GM18498 (cell line): ENCODE measurements around the gene CLPSL2.

Experiments used
- ATAC-seq: cut with Tn5 transposase; IDR thresholded peaks from one replicate; pipeline ENCODE4 v1.9.1; 2021; ENCODE audit warnings: mild to moderate bottlenecking, moderate library complexity; ENCODE audit not compliant: unreplicated experiment

CLPSL2 gene

DNA sequence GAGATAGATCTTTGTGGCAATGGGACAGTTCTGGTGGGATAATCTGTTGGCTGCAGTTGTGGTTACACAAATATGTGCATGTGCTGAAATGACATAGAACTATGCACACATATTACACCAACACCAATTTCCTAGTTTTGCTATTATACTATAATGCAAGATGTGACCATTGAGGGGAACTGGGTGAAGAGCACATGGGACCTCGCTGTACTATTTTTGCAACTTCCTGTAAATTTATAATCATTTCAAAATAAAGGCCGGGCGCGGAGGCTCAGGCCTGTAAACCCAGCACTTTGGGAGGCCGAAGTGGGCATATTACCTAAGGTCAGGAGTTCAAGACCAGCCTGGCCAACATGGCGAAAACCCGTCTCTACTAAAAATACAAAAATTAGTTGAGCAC is 30.9 kb upstream of the CLPSL2 start:
- ATAC-seq = no peak

- no peak for ATAC-seq
Observed at GRCh38 chr6:35746516-35746915, 29.9 kb upstream of the CLPSL2 start.

DNA sequence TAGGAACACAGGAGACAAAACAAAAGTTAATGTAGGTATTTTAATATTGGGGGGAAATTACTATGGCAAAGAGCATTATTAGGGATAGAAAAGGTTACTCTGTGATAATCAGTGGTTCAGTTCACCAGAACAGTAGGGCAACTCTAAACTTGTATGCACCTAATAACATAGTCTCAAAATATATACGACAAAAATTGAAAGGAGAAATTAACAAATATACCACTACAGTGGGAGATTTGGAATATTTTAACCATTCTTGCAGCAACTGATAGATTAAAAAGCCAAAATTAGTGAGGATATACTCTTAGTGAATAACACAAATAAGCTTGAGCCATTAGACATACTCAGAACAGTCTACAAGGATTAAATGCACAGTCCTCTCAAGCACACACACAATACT is 28.5 kb upstream of the CLPSL2 start:
- no peak for ATAC-seq

DNA sequence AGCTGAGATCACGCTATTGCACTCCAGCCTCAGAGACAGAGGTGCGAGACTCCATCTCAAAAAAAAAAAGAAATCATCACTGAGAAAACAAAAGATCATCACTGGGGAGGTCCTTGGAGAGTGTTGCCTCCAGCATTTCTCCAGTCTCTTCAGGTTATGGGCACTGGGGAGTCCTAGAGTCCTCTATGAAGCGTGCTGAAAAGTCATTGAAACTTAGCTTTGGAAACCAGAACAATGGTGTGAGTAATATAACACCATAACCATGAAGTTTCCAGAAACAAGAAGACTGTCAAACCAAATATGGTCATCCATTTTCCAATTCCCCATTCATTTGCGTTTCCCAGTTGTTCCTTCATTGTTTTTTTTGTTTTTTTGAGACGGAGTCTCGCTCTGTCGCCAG is 25.8 kb upstream of the CLPSL2 start:
- no peak for ATAC-seq

- no peak for ATAC-seq
Observed at GRCh38 chr6:35751594-35751993, 24.8 kb upstream of the CLPSL2 start.

DNA sequence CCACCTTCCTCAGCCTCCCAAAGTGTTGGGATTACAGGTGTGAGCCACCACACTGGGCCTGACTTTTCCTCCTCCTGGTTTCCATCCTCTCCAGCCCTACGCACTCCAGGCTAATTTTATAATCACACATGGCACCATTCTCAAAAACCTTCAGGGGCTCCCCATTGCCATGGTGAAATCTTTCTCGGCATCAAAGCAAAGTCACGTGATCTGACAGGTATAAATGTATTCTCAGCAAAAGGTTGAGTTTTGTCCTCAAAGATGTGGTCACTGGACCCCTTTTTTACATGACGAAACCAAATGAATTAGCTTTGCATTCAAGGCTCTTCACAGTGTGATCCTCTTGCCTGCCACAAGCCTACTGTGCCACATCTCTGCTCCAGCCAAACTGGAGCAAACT is 24.1 kb upstream of the CLPSL2 start:
- no peak for ATAC-seq

DNA sequence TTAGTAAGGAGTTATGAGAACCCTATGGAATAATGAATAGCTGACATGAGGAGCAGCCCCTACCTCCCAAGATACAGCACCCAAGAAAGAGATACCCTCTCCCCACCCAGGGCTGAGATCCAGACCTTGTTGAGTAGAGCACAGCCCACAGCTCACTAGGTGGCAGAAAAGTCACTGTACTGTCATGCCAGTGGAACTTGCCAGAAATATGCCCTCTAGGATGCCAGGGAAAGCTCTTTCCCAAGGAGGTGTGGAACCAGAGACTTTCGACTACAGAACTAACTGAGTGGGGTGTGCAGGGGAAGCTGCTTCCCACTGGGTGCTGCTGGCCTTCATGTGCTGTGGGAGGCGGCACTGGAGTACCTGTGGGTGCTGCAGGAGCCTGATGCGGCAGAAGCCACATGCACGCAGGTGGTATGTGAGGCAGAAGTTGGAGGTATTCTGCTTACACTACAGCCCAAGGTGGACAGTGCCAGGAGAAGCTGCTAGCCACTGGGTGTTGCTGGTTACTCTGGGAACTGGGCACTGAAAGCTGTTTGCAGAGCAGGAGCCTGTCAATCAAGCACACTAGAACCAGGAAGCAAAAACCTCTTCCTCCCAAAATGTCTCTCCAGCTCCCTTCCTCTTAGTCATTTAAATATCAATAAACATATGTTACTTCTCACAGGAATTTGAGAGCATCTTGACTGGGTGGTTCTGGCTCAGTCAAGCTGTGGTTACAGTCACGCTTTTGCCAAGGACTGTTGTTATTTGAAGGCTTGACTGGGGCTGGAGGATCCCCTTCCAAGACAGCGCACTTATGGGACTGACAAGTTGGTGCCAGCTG is 21.7 kb upstream of the CLPSL2 start:
- no peak for ATAC-seq

DNA sequence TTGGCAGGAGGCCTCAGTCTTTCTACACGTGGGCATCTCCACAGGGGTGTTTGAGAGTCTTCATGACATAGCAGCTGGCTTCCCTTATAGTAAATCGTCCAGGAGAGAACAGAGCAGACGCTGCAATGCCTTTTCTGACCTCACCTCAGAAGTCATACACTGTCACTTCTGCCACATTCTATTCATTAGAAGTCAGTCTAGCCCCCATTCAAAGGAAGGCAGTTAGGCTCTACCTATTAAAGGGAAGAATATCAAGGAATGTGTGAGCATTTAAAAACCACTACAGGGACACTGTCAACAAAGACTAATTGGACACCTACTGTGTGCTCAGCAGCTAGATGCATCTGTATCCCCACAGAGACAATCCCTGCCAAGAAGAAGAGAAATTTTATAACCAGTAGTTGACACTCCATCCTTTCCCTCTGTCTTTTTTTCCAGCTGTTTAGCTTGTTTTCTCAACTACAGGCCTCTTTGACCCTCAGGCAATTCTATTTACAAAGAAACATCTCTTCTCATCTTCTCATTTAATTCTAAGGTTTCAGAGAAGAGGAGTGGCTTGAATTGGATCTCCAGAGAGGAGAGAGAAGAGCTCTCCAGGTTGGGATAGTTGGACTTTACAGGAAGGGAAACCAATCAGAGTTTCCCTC is 21.0 kb upstream of the CLPSL2 start:
- ATAC-seq = no peak

DNA sequence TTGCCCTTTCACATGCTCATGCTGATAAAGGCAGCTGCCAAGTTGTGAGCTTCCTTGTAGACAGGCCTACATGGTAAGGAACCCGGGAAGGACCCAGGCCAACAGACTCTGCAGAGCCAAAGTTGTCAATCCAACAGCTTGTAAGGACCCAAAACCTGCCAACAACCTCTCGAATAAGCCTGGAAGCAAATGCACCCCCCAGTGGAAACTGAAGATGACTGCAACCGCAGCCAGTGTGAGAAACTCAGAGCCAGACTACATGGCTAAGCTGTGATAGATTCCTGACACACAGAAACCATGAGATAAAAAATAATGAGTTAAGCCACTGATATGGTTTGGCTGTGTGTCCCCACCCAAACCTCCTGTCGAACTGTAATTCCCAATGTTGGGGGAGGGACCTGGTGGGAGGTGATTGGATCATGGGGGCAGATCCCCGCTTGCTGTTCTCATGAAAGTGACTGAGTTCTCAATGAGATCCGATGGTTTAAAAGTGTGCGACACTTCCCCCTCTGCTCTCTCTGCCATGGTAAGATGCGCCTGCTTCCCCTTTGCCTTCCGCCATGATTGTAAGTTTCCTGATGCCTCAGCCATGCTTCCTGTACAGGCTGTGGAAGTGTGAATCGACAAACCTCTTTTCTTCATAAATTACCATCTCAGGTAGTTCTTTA is 18.8 kb upstream of the CLPSL2 start:
- no peak for ATAC-seq

GRCh38 chr6:35759426-35759825 is 17.0 kb upstream of the CLPSL2 start:
- no peak for ATAC-seq

GRCh38 chr6:35765739-35766138 is 10.7 kb upstream of the CLPSL2 start:
- ATAC-seq = no peak

GRCh38 chr6:35769211-35769610 is 7.2 kb upstream of the CLPSL2 start:
- ATAC-seq = no peak

- ATAC-seq = no peak
Observed at GRCh38 chr6:35771343-35771627, 5.1 kb upstream of the CLPSL2 start.

DNA sequence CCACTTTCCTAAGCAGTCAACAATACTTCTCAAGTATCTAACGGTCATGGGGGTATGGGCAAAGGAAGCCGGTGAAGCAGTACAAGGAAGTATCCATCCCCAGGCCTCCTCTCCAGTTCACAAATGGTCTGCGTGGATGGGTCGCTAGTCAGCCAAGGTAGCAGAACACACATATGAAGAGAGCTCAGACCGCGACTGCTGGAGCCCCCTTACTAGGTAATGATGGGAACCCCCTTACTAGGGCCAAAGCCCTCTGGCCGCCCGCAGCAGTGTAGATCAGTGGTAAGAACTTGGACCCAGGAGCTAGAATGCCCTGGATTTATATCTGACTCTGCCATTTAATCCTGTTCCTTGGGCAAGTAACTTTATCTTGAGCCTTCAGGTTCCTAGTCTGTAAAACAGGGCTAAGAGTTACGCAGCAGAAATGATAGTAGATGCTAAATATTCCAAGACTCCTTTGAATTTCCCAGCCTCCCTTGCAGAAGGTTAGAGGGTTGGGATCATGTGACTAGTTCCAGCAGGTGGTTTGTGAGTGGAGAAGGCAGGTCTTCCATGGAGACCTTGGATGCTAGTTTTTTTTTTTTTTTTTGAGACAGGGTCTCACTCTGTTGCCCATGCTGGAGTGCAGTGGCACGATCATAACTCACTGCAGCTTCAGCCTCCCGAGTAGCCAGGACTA is 2.1 kb upstream of the CLPSL2 start:
- no peak for ATAC-seq

DNA sequence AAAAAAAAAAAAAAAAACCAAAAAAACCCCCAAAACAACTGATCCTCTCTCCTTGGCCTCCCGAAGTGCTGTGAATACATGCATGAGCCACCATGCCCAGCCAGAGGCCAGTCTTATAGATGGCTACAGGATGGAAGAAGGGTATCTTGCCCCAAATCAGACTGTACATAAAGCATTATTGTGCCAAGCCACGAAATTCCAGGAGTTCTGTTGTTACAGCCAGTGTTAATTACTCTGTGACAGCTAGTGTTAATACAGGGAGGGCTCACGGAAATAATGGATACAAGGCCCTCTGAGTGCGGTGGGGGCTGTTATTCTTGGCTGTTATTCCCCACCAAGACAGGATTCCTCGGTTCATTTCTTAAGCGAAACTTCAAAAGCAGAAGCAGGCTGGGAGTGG is 1.4 kb upstream of the CLPSL2 start:
- no peak for ATAC-seq

GRCh38 chr6:35777356-35778102 is 1.1 kb downstream of the CLPSL2 start:
- ATAC-seq = no peak

- ATAC-seq = no peak
Observed at GRCh38 chr6:35778437-35778836, 2.0 kb downstream of the CLPSL2 start.

DNA sequence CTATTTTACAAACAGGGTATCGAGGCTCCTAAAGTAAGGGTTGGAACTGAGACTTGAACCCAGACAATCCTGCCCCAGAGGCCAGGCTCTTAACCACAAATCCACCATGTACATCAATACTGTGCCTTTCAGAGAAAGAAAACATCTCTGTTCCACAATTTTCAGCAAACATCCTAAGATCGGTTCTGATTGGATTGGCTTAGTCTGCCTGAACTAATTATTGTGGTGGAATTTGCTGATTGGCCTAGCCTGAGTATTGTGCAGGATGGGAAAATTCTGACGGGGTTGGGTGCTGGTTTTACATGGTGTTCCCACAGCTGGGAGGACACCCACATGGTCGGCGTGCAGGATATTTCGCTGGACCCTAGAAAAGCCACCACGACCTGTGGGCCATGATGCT is 4.3 kb downstream of the CLPSL2 start, which contains the start of gene CLPSL1:
Gene CLPSL1, plus strand, starts transcription at position 301 of the 400 bp plus-strand sequence. Its CDS starts 92 bp downstream, at position 393.
- ATAC-seq = no peak

DNA sequence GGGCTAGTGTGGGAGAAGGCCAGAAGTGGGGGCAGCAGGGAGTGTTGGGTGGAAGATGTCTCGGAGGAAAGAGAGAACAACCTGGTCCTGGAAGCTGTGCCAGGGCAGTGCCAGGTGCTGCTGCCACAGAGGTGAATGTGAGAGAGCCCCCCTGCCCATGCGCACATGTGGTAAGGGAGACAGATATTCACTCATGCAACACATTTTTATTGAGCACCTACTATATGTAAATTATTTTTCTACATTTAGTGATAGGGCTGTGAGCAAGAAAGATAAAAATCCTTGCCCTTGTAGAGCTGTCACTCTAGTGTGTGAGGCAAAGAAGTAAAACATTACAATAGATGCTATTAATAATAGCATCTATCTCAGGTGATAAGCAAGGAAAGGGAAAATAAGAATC is 4.9 kb downstream of the CLPSL2 start:
- no peak for ATAC-seq

DNA sequence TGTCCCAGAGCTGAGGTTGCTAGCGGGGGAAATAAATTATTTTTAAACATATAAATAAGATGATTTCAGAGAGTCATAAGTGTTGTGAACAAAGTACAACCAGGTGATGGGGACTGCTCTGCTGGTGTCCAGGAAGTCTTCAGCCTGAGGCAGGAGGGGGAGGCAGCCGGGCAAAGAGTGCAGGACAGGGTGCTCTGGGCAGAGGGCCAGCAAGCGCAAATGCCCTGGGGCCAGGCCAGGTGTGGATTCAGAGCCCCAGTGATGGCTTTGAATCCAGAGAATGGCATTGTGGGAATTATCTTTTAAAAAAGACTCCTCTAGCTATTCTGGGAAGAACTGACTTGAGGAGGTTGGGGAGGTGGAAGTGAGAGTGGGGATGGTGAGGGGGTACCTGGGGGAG is 6.0 kb downstream of the CLPSL2 start:
- no peak for ATAC-seq

DNA sequence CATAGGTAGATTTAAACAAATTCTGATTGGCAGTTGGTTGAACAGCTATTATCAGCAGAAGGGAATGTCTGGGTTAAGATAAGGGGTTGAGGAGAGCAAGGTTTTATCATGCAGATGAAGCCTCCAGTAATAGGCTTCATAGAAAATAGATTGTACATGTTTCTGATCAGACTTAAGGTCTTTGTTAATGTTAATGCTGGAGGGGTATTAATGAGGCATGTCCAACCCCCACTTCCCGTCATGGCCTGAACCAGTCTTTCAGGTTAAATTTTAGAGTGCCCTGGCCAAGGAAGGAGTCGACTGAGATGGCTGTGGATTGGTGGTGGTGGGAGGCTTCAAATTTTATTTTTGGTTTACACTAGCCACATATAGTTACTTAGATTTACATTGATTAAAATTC is 7.8 kb downstream of the CLPSL2 start:
- ATAC-seq = no peak
